ENCODE results near the gene LCN12.
"Not testable (repeated sequence)": the region's sequence is repeated elsewhere in the genome, so short reads cannot be mapped to it uniquely, and the experiment has no call there.

Gene LCN12

DNA sequence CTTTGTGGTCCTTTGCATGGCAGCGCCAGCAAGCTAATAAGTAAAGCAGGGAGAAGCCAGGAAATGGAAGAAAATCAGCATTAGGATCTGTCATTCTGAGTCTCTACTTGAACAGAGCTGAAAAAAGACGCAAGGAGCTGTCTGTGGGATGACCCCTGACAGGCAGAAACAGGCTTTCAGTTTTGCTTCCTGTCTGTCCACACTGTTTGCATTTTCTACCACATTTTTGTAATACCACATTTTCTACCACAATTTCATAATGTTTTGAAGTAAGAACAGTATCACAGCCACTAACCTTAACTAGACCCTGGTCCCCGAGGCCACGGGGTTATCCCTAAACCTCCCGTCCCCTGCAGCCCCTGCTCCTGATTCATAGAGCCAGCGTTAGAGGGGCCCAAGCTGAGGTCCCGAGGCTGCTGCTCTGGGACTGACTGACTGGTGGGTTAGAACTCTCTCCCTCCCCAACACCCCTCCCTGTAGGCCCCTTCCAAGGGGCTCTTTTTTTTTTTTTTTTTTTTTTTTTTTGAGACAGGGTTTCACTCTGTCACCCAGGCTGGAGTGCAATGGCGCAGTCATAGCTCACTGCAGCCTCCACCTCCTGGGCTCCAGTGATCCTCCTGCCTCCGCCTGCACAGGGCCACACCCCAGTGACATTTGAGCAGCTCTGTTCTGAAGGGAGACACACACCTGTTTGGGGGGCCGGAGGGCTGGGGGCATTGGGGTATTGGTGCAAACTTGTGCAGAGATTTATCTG, 48.3 kb downstream of the LCN12 start:
- TF ChIP-seq, protein P1, sequence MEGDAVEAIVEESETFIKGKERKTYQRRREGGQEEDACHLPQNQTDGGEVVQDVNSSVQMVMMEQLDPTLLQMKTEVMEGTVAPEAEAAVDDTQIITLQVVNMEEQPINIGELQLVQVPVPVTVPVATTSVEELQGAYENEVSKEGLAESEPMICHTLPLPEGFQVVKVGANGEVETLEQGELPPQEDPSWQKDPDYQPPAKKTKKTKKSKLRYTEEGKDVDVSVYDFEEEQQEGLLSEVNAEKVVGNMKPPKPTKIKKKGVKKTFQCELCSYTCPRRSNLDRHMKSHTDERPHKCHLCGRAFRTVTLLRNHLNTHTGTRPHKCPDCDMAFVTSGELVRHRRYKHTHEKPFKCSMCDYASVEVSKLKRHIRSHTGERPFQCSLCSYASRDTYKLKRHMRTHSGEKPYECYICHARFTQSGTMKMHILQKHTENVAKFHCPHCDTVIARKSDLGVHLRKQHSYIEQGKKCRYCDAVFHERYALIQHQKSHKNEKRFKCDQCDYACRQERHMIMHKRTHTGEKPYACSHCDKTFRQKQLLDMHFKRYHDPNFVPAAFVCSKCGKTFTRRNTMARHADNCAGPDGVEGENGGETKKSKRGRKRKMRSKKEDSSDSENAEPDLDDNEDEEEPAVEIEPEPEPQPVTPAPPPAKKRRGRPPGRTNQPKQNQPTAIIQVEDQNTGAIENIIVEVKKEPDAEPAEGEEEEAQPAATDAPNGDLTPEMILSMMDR (IDR thresholded peaks at IDR 0.05) = no peak
- no peak for DNase-seq (ENCODE audit: low spot score)
- no peak overlapping the region for H3K27ac ChIP-seq
- H3K4me3 ChIP-seq = no peak overlapping the region

DNA sequence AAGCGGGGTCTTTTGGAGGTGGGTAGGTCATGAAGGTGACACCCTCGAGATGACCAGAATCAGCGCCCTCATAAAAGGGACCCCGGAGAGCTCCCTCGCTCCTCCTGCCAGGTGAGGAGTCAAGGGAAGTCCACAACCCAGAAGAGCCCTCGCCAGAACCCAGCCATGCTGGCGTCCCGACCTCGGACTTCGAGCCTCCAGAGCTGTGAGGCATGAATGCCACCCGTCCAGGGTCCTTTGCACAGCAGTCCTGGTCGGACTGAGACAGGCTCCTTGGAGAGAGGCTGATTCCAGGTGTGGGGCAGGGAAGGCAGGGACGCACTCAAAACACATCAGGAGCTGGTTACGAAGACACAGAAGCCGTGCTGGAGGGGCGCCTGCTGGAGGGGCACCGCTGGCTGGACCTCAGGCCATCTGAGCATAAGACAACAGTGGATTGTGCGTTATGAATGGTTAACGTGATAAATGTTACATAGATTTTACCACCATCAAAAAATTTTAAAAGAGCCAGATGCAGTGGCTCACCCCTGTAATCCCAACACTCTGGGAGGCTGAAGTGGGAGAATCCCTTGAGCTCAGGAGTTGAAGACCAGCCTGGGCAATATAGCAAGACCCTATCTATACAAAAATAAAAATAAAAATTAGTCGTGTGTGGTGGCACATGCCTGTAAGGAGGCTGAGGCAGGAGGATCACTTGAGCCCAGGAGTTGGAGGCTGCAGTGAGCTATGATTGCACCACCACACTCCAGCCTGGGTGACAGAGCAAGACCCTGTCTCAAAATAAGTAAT, 50.0 kb downstream of the LCN12 start:
- TF ChIP-seq, protein P1 (IDR thresholded peaks at IDR 0.05) = no peak
- no peak overlapping the region for H3K4me3 ChIP-seq
- DNase-seq (ENCODE audit: low spot score) = no peak
- H3K27ac ChIP-seq = no peak overlapping the region

DNA sequence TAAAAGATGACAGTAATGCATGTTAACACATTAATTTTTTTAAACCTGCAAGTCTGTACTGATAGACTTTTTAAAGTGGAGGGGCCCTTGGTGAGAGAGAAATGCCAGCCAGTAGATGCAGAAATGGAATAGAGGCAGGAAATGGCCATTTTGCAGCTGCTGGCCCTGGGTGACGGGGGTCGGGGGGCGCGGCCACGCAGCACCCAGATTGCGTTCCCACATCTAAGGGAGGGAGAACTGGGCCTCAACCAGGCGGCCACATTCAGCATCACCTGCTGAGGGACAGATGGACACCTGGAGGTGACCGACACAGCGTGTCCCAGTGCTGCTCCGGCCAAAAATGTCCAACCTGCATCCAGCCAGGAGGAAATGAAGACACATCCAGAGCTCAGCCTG, 50.6 kb downstream of the LCN12 start:
- Histone ChIP-seq H3K27ac (no peak overlapping the region), H3K4me3 (no peak overlapping the region)
- no peak for DNase-seq (ENCODE audit: low spot score)
- TF ChIP-seq, protein P1 (IDR thresholded peaks at IDR 0.05) = no peak

DNA sequence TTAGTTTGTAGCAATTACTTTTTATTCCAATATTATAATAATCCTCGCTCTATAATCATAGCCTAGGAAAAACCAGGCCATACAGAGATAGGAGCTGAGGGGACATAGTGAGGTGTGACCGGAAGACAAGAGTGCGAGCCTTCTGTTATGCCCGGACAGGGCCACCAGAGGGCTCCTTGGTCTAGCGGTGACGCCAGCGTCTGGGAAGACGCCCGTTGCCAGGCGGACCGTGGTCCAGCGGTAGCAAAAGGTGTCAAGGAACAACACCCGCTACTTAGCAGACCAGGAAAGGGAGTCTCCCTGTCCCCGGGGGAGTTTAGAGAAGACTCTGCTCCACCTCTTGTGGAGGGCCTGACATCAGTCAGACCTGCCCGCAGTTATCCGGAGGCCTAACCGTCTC, 52.2 kb downstream of the LCN12 start:
- not testable (repeated sequence) for H3K4me3 ChIP-seq; DNase-seq (ENCODE audit: low spot score); H3K27ac ChIP-seq
